MM.1S (cell line): ENCODE results near the gene PAK4.

Experiments used
- DNase-seq: peaks from one replicate; pipeline ENCODE4 v3.0.0-alpha.2; 2015
- H2AFZ ChIP-seq: fragments of 300-600 bp; sonication (generic); 2 replicates; pipeline ENCODE4 v1.6.0; 2016; ENCODE audit warnings: antibody characterized with exemption, low read length
- H3F3A ChIP-seq: fragments of 300-600 bp; sonication (generic); 2 replicates; pipeline ENCODE4 v1.6.1; 2016; ENCODE audit warnings: mild to moderate bottlenecking, antibody characterized with exemption, low read length, moderate library complexity, mixed read lengths; ENCODE audit not compliant: insufficient read depth
- H3K27ac ChIP-seq: fragments of 300-600 bp; sonication (generic); 2 replicates; pipeline ENCODE4 v1.5.1; 2016; ENCODE audit warnings: mild to moderate bottlenecking, low read length
- H3K27me3 ChIP-seq: fragments of 300-600 bp; sonication (generic); replicated peaks from 2 replicates; pipeline ENCODE4 v1.6.0; 2016; ENCODE audit warnings: low read length; ENCODE audit not compliant: insufficient read depth
- H3K36me3 ChIP-seq: fragments of 300-600 bp; sonication (generic); replicated peaks from 2 replicates; pipeline ENCODE4 v1.6.1; 2016; ENCODE audit warnings: mild to moderate bottlenecking, low read length, mixed read lengths; ENCODE audit not compliant: insufficient read depth
- H3K4me1 ChIP-seq: fragments of 300-600 bp; sonication (generic); 2 replicates; pipeline ENCODE4 v1.6.1; 2016; ENCODE audit warnings: low read length, mixed read lengths
- H3K4me2 ChIP-seq: fragments of 300-600 bp; sonication (generic); 2 replicates; pipeline ENCODE4 v1.6.0; 2016; ENCODE audit warnings: low read depth, low read length
- H3K4me3 ChIP-seq: fragments of 300-600 bp; sonication (generic); 2 replicates; pipeline ENCODE4 v1.5.1; 2016; ENCODE audit warnings: low read length, mixed read lengths
- H3K79me2 ChIP-seq: fragments of 300-600 bp; sonication (generic); 2 replicates; pipeline ENCODE4 v1.6.1; 2016; ENCODE audit warnings: mixed run types, low read length, mixed read lengths
- H3K9ac ChIP-seq: fragments of 300-600 bp; sonication (generic); 2 replicates; pipeline ENCODE4 v1.6.1; 2016; ENCODE audit warnings: low read length, mixed read lengths
- H3K9me2 ChIP-seq: fragments of 300-600 bp; sonication (generic); replicated peaks from 2 replicates; pipeline ENCODE4 v1.6.1; 2016; ENCODE audit warnings: mild to moderate bottlenecking, low read length, mixed read lengths; ENCODE audit not compliant: insufficient read depth
- H3K9me3 ChIP-seq: fragments of 300-600 bp; sonication (generic); replicated peaks from 2 replicates; pipeline ENCODE4 v1.6.1; 2016; ENCODE audit warnings: mild to moderate bottlenecking, low read length, mixed read lengths; ENCODE audit not compliant: insufficient read depth
- H4K20me1 ChIP-seq: fragments of 300-600 bp; sonication (generic); 2 replicates; pipeline ENCODE4 v1.6.1; 2016; ENCODE audit warnings: mild to moderate bottlenecking, low read length, moderate library complexity, mixed read lengths; ENCODE audit not compliant: insufficient read depth
- EZH2 ChIP-seq: fragments of 300-600 bp; sonication (generic); optimal IDR thresholded peaks from 2 replicates; pipeline ENCODE3; 2017; ENCODE audit warnings: low read depth, mild to moderate bottlenecking, antibody characterized with exemption, low read length, mixed read lengths
- EZH2phosphoT487 ChIP-seq: fragments of 300-600 bp; sonication (generic); IDR thresholded peaks from 2 replicates; pipeline ENCODE4 v1.6.1; 2018; ENCODE audit warnings: antibody characterized with exemption, low read length
- TF ChIP-seq, protein P1 (sequence below): fragments of 300-600 bp; sonication (generic); IDR thresholded peaks from 2 replicates; pipeline ENCODE4 v1.5.1; 2016; ENCODE audit warnings: antibody characterized with exemption, low read length, mixed read lengths

The PAK4 gene

DNA sequence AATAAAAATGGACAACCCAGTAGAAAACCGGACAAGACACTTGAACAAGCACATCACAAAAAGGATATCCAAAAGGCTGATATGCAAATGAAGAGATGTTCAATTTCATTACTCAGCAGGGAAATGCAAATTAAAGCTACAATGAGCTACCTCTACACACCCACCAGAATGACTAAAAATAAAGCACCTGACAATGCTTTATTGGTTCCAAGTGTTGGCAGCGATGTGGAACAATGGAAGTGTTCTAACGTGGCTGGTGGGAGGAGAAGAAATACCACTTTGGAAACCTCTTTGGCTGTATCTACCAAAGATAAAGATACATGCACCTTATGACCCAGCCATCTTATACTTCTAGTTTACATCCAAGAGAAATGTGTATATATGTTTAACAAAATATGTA, 45.2 kb upstream of the PAK4 start:
- Histone ChIP-seq H3K27me3 (peaks cover 68% of the 10 kb centered on the region), H3K36me3 (no peaks in the 10 kb centered on the region), H3K9me3 (no peaks in the 10 kb centered on the region), H3K4me1 (no peaks in the 10 kb centered on the region), H3K79me2 (no peaks in the 10 kb centered on the region), H3K4me2 (no peak overlapping the region), H4K20me1 (no peaks in the 10 kb centered on the region), H3K9me2 (no peaks in the 10 kb centered on the region), H2AFZ (no peak overlapping the region), H3F3A (no peaks in the 10 kb centered on the region), H3K4me3 (no peak overlapping the region), H3K27ac (no peak overlapping the region), H3K9ac (no peak overlapping the region)
- TF ChIP-seq EZH2 (no peak), EZH2phosphoT487 (no peak)
- TF ChIP-seq, protein P1, sequence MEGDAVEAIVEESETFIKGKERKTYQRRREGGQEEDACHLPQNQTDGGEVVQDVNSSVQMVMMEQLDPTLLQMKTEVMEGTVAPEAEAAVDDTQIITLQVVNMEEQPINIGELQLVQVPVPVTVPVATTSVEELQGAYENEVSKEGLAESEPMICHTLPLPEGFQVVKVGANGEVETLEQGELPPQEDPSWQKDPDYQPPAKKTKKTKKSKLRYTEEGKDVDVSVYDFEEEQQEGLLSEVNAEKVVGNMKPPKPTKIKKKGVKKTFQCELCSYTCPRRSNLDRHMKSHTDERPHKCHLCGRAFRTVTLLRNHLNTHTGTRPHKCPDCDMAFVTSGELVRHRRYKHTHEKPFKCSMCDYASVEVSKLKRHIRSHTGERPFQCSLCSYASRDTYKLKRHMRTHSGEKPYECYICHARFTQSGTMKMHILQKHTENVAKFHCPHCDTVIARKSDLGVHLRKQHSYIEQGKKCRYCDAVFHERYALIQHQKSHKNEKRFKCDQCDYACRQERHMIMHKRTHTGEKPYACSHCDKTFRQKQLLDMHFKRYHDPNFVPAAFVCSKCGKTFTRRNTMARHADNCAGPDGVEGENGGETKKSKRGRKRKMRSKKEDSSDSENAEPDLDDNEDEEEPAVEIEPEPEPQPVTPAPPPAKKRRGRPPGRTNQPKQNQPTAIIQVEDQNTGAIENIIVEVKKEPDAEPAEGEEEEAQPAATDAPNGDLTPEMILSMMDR, result no peak
- DNase-seq, result no peak

DNA sequence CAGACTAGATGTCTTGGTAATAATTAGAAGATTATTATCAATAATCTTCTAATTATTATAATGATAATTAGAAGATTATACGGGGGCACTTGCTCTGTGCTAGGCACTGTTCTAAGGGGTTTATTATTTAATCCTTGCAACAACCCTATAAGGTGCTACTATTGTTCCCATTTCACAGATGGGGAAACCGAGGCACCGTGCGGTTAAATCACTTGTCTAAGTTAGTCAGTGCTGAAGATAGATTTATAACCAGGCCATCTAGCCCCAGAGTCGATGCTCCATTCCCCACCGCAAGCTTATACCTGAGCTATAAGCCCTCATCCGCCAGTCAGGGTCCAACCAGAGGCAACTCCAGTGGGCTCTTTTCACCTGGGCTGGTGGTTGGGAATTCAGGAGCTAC, 43.4 kb upstream of the PAK4 start:
- Histone ChIP-seq H3K4me1 (no peaks in the 10 kb centered on the region), H3K9me2 (no peaks in the 10 kb centered on the region), H3K36me3 (no peaks in the 10 kb centered on the region), H3F3A (no peaks in the 10 kb centered on the region), H4K20me1 (no peaks in the 10 kb centered on the region), H3K27me3 (peaks cover 79% of the 10 kb centered on the region), H3K9ac (no peak overlapping the region), H3K4me2 (no peak overlapping the region), H3K27ac (no peak overlapping the region), H3K4me3 (no peak overlapping the region), H2AFZ (no peak overlapping the region), H3K9me3 (no peaks in the 10 kb centered on the region), H3K79me2 (no peaks in the 10 kb centered on the region)
- TF ChIP-seq EZH2 (no peak), EZH2phosphoT487 (no peak)
- TF ChIP-seq, protein P1, result no peak
- no peak for DNase-seq

DNA sequence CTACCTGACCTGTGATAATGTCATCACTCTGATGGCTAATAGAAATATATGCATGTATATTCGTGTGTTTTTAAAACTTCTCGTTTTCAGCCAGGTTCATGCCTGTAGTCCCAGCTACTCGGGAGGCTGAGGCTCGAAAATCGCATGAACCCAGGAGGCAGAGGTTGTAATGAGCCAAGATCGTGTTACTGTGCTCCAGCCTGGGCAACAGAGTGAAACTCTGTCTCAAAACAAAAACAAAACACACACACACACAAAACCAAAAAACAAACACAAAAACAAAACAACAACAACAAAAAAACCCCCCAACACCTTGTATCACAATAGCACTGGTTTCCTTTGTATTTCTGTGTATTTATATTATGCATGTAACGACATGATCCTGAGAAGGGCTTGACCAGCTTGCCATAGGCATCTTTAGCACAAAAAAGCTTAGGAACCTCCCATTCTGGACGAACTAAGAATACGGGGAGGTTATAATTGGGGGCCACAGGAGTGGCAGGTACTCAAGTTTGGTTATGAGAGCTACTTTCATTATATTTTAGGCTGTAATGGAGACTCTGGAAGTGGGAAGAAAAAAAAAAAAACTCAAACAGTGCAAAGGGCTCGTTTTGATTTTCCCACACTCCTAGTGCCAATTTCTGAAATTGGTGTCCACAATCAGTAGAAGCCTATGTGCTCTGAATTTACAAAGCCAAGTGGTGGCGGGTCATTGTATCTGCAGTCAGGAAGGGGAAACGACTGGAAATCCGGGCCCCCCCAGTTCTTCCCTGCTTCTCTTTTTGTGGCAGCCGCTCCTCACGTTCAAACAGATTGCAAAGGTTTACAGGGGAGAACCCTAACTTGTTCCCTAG, 42.6 kb upstream of the PAK4 start:
- Histone ChIP-seq H4K20me1 (no peaks in the 10 kb centered on the region), H3K4me3 (no peak overlapping the region), H3K4me2 (no peak overlapping the region), H3K9me3 (no peaks in the 10 kb centered on the region), H3K9me2 (no peaks in the 10 kb centered on the region), H3F3A (no peaks in the 10 kb centered on the region), H3K9ac (no peak overlapping the region), H3K79me2 (no peaks in the 10 kb centered on the region), H3K36me3 (no peaks in the 10 kb centered on the region), H3K27me3 (peaks cover 77% of the 10 kb centered on the region), H2AFZ (no peak overlapping the region), H3K27ac (no peak overlapping the region), H3K4me1 (no peaks in the 10 kb centered on the region)
- no peak for DNase-seq
- TF ChIP-seq, protein P1, result no peak
- TF ChIP-seq EZH2phosphoT487 (no peak), EZH2 (no peak)
